ENCODE results near the gene GTF2H1. TPM values are rescaled to one million over a fixed set of nuclear protein-coding genes. Genes with fewer than 3 reads are reported as not detected.

Gene GTF2H1
- total and polyA plus RNA-seq, 9 of the 15 experiments (the other 6 are each of a cell fraction or from before 2014, with no cell fraction given) = 56.9 to 126 (median 92.1) TPM

- Histone ChIP-seq H3K9ac (ENCODE audit: insufficient read depth in 1 of 2, low read depth in 2 of 2, low read length in 2 of 2) (no peak overlapping the region), H3K27ac (ENCODE audit: extremely low read depth, low read depth, low read length) (no peak overlapping the region), H3K36me3 (ENCODE audit: control insufficient read depth, insufficient read depth, low read length) (peaks cover 78% of the 10 kb centered on the region), H3K27me3 (ENCODE audit: control insufficient read depth in 2 of 2, insufficient read depth in 2 of 2, low read length in 2 of 2) (no peaks in the 10 kb centered on the region), H3K9me1 (ENCODE audit: control insufficient read depth, insufficient read depth, low read length) (no peaks in the 10 kb centered on the region), H2AFZ (ENCODE audit: low read depth, low read length) (no peak overlapping the region), H3K9me3 (replicated peaks; ENCODE audit: control insufficient read depth, insufficient read depth, low read depth, low read length) (no peaks in the 10 kb centered on the region), H3K79me2 (ENCODE audit: control insufficient read depth, insufficient read depth, low read length) (no peaks in the 10 kb centered on the region), H3K4me1 (replicated peaks in 1 of 2; ENCODE audit: control insufficient read depth in 2 of 2, insufficient read depth in 2 of 2, low read length in 2 of 2) (no peaks in the 10 kb centered on the region), H4K20me1 (replicated peaks; ENCODE audit: control insufficient read depth, insufficient read depth, low read length) (no peaks in the 10 kb centered on the region), H3K4me3 (no peak overlapping the region), H3K4me2 (ENCODE audit: insufficient read depth, low read length) (no peak overlapping the region)
- DNase-seq (ENCODE audit: extremely low read depth in 1 of 4, low spot score in 3 of 4) = no peak
- TF ChIP-seq ARID4B (CRISPR knock-in tag; IDR thresholded peaks at IDR 0.05) (no peak), SIN3A (IDR thresholded peaks at IDR 0.05; ENCODE audit: borderline replicate concordance in 2 of 2, control insufficient read depth in 1 of 2, low read depth in 2 of 2, low read length in 2 of 2) (no peak), ZNF324 (CRISPR knock-in tag; IDR thresholded peaks at IDR 0.05) (no peak), FIP1L1 (IDR thresholded peaks at IDR 0.05; ENCODE audit: low read depth, low read length, poor library complexity, severe bottlenecking) (no peak)
- POLR2A ChIA-PET = interaction anchor here (0.6 to 1.4 kb wide), 4 partner anchors 11 to 24 kb away, joined by 3 to 4 read pairs (median 3); no protein-coding TSS in a partner anchor
- CTCF ChIA-PET (ENCODE audit: low intra/inter-chr PET ratio) = no interaction called here
- intact Hi-C loops (cut with micrococcal nuclease) (no loop called here), in situ Hi-C loops (cut with MboI) (no loop called here)
- BruUV-seq (replicated peaks) = no TSS peak
- ATAC-seq = no peak
- no peak for FAIRE-seq
These were observed 22.6 kb upstream of the GTF2H1 start for GRCh38 chr11:18299721-18300120.

Data from K562 (cell line).